IgD-negative memory B cell (primary cell): ENCODE results near the gene TTN. TPM values are rescaled to one million over a fixed set of nuclear protein-coding genes. Genes with fewer than 3 reads are reported as not detected.
"Not testable (repeated sequence)": the region's sequence is repeated elsewhere in the genome, so short reads cannot be mapped to it uniquely, and the experiment has no call there.

ENCODE experiments used
- H3K27ac Mint-ChIP-seq, 3 donors: one replicate each; pipeline ENCODE4 v1.8.0; 2020 to 2022; ENCODE audit warnings: mild to moderate bottlenecking in 3 of 3, mixed read lengths in 3 of 3, moderate library complexity in 1 of 3
- H3K27me3 Mint-ChIP-seq: one replicate; pipeline ENCODE4 v1.8.0; 2021; ENCODE audit warnings: mixed read lengths
- H3K36me3 Mint-ChIP-seq: one replicate; pipeline ENCODE4 v1.8.0; 2020; ENCODE audit warnings: mild to moderate bottlenecking, mixed read lengths
- H3K4me1 Mint-ChIP-seq, 3 donors: one replicate each; pipeline ENCODE4 v1.8.0; 2020 to 2022; ENCODE audit warnings: mixed read lengths in 3 of 3, mild to moderate bottlenecking in 1 of 3
- H3K4me3 Mint-ChIP-seq, 4 donors: one replicate each; pipeline ENCODE4 v1.8.0; 2020 to 2022; ENCODE audit warnings: mild to moderate bottlenecking in 4 of 4, mixed read lengths in 4 of 4, moderate library complexity in 3 of 4
- H3K9me3 Mint-ChIP-seq, 3 donors: one replicate each; pipeline ENCODE4 v1.8.0; 2020 to 2021; ENCODE audit warnings: mixed read lengths in 3 of 3, mild to moderate bottlenecking in 1 of 3
- polyA plus RNA-seq: library from polyadenylated mRNA; unstranded; fragments of 300-500 nt; fragmentation: Illumina TruSeq; gene quantifications from one replicate; pipeline ENCODE4 v1.2.3, GENCODE V29; 2021

The TTN gene
- polyA plus RNA-seq, 1 donor from 2014 or later, result 9.4 TPM

DNA sequence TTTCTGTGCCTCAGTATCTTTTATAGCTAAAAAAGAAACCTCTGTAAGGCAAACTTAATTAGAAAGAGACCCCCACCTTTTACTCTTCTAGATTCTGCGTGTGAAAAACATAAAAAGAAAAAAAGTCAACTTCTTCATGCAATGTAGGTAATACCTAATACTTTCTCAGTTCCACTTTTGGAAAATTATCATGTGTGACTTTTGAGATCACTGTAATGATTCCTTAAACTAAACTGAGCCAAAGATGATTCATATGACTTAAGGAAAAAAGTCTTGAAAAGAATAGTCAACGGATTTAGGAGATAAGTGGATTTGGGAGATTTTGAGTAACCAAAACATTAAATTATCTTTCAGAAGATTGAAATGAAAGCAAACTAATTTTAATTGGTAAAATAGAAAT is 278.0 kb downstream of the TTN start:
- H3K36me3 Mint-ChIP-seq, result peaks cover 6% of the 10 kb centered on the region
- peak overlapping the region in 2 of 4 donors; percentile 13 to 45 for H3K4me3 Mint-ChIP-seq
- H3K4me1 Mint-ChIP-seq, result peaks cover 24 to 34% (median 26%) of the 10 kb centered on the region in 3 donors
- H3K9me3 Mint-ChIP-seq, result no peaks in the 10 kb centered on the region
- no peaks in the 10 kb centered on the region for H3K27me3 Mint-ChIP-seq
- peak overlapping the region in 2 of 3 donors; percentile 16 to 72 for H3K27ac Mint-ChIP-seq

GRCh38 chr2:178528647-178529046 is 278.6 kb downstream of the TTN start:
- Mint-ChIP-seq H3K4me1 (peaks cover 24 to 37% (median 30%) of the 10 kb centered on the region in 3 donors), H3K27me3 (no peaks in the 10 kb centered on the region), H3K36me3 (peaks cover 6% of the 10 kb centered on the region), H3K27ac (peak overlapping the region in 2 of 3 donors; percentile 16 to 72), H3K9me3 (no peaks in the 10 kb centered on the region), H3K4me3 (no peak overlapping the region)

DNA sequence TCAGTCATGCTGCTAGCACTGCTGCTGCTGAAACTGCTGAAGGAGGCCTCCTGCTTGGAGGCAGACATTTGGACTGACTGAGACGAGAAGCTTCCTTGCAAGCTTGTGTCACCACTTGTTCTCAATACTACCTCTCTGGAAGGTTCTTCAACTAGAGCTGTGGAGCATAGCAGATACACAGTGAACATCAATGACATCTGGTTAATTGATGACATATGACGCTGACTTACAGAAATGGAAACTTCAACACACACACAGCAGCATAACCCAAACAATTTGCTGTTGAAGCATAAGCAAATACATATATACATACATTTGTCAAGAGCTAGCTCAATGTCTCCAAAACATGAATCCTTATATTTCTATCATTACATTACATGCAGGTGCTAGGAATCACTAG is 279.6 kb downstream of the TTN start:
- no peak overlapping the region for H3K4me3 Mint-ChIP-seq
- H3K36me3 Mint-ChIP-seq, result peaks cover 6% of the 10 kb centered on the region
- H3K27ac Mint-ChIP-seq, result no peak overlapping the region
- H3K27me3 Mint-ChIP-seq, result no peaks in the 10 kb centered on the region
- H3K9me3 Mint-ChIP-seq, result peaks cover 0 to 3% (median 0%) of the 10 kb centered on the region in 3 donors
- H3K4me1 Mint-ChIP-seq, result peaks cover 31 to 38% (median 37%) of the 10 kb centered on the region in 3 donors

GRCh38 chr2:178526256-178526655 is 281.0 kb downstream of the TTN start:
- H3K4me3 Mint-ChIP-seq, result peak overlapping the region in 1 of 4 donors; percentile 9
- H3K27ac Mint-ChIP-seq, result peak overlapping the region in 1 of 3 donors; percentile 83
- H3K9me3 Mint-ChIP-seq, result peaks cover 0 to 4% (median 0%) of the 10 kb centered on the region in 3 donors
- peaks cover 27 to 36% (median 35%) of the 10 kb centered on the region in 3 donors for H3K4me1 Mint-ChIP-seq
- H3K36me3 Mint-ChIP-seq, result peaks cover 9% of the 10 kb centered on the region
- no peaks in the 10 kb centered on the region for H3K27me3 Mint-ChIP-seq

DNA sequence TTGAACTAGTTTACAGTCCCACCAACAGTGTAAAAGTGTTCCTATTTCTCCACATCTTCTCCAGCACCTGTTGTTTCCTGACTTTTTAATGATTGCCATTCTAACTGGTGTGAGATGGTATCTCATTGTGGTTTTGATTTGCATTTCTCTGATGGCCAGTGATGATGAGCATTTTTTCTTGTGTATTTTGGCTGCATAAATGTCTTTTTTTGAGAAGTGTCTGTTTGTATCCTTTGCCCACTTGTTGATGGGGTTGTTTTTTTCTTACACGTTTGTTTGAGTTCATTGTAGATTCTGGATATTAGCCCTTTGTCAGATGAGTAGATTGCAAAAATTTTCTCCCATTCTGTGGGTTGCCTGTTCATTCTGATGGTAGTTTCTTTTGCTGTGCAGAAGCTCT is 281.8 kb downstream of the TTN start:
- peaks cover 20 to 28% (median 27%) of the 10 kb centered on the region in 3 donors for H3K4me1 Mint-ChIP-seq
- H3K4me3 Mint-ChIP-seq, H3K27ac Mint-ChIP-seq, H3K36me3 Mint-ChIP-seq, H3K27me3 Mint-ChIP-seq, H3K9me3 Mint-ChIP-seq: not testable (repeated sequence)

DNA sequence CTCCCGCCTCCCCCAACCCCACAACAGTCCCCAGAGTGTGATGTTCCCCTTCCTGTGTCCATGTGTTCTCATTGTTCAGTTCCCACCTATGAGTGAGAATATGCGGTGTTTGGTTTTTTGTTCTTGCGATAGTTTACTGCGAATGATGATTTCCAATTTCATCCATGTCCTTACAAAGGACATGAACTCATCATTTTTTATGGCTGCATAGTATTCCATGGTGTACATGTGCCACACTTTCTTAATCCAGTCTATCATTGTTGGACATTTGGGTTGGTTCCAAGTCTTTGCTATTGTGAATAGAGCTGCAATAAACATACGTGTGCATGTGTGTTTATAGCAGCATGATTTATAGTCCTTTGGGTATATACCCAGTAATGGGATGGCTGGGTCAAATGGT is 282.2 kb downstream of the TTN start:
- H3K27ac Mint-ChIP-seq, H3K27me3 Mint-ChIP-seq, H3K4me3 Mint-ChIP-seq, H3K36me3 Mint-ChIP-seq, H3K9me3 Mint-ChIP-seq: not testable (repeated sequence)
- H3K4me1 Mint-ChIP-seq, result peaks cover 17 to 25% (median 25%) of the 10 kb centered on the region in 3 donors

DNA sequence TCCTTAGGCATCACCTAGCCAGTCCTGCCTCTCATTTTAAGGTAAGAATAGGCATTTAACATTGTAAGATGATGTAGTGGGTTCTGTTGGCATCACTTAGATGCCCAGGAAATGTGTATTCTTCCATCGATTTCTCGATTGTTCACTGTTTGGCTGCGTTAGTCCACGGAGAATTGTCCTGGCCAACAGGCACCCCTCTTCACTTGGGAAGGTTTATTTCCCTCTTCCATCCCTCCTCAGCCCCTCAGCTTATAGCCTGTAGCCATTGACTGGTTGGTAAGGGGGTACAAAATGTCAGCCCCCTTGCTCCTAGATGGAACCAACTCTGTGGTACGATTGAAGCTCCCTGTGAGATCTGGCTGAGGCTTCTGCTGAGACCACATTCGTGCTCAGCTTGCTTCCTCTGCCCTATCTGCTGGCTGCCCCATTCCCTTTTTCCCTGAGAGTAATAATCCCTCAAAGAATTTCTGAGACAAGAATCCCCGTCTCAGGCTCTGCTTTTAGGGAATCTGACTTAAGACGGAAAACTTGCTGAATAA is 283.6 kb downstream of the TTN start:
- Mint-ChIP-seq H3K27me3 (no peaks in the 10 kb centered on the region), H3K36me3 (peaks cover 7% of the 10 kb centered on the region), H3K27ac (peak overlapping the region; percentile 16 to 95 (median 89)), H3K4me1 (peaks cover 11 to 17% (median 16%) of the 10 kb centered on the region in 3 donors), H3K9me3 (peaks cover 0 to 4% (median 0%) of the 10 kb centered on the region in 3 donors), H3K4me3 (peak overlapping the region; percentile 87 to 98 (median 94))

DNA sequence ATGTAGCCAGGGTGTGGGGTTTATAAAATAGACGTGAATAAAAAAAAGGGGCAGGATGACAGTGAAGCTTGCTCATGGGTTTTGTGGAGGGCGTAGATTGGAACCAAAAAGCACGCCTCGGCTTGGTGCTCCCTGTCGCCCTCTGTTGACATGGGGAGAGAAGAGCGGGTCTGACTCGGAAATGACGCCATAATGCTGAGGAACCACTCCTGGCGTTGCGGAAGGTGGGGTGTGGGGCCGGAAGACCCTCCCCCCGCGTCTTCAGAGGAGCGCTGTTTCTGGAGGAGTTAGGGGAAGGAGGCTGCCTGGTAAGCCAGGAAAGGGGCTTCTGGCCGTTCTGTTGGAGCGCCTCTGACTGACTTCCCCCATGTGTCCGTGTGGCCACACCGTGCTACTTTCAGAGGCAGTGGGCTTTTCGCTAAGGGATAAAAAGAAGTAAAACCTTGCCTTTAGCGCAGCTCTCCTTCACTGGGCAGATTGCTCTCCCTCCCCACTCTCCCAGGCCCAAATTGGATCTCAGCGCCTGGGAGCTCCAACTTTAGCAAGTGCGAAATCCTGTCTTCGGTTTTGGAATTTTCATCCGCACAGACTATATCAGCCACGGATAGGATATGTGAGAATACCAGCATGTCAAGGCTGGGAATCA is 284.1 kb downstream of the TTN start:
- H3K4me1 Mint-ChIP-seq, result peaks cover 10 to 17% (median 13%) of the 10 kb centered on the region in 3 donors
- H3K4me3 Mint-ChIP-seq, result peak overlapping the region; percentile 87 to 98 (median 94)
- peaks cover 7% of the 10 kb centered on the region for H3K36me3 Mint-ChIP-seq
- H3K27me3 Mint-ChIP-seq, result no peaks in the 10 kb centered on the region
- peak overlapping the region; percentile 16 to 95 (median 89) for H3K27ac Mint-ChIP-seq
- H3K9me3 Mint-ChIP-seq, result peaks cover 0 to 4% (median 0%) of the 10 kb centered on the region in 3 donors

DNA sequence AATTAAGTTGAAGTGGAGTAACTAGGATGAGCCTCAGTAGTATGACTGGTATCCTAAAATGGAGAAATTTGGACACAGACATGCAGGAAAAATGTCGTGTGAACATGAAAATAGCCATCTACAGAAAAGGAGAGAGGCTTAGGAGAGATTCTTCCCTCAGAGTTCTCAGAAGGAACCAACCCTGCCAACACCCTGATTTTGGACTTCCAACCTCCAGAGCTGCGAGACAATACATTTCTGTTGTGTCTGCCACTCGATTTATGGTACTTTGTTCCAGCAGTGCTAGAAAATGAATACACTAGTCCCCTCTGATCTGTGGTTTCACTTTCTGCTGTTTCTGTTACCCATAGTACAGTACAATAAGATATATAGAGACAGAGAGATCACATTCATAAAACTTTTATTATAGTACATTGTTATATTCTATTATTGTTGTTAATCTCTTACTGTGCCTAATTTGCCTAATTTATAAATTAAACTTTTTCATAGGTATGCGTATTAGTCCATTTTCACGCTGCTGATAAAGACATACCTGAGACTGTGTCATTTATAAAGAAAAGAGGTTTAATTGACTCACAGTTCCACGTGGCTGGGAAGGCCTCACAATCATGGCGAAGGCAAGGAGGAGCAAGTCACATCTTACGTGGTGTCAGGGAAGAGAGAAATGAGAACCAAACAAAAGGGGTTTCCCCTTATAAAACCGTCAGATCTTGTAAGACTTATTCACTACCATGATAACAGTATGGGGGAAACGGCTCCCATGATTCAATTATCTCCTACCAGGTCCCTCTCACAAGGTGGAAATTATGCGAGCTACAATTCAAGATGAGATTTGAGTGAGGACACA is 285.7 kb downstream of the TTN start:
- no peaks in the 10 kb centered on the region for H3K27me3 Mint-ChIP-seq
- H3K27ac Mint-ChIP-seq, result peak overlapping the region in 1 of 3 donors; percentile 18
- peaks cover 9% of the 10 kb centered on the region for H3K36me3 Mint-ChIP-seq
- H3K4me3 Mint-ChIP-seq, result peak overlapping the region in 2 of 4 donors; percentile 14 to 71
- peaks cover 0 to 4% (median 0%) of the 10 kb centered on the region in 3 donors for H3K9me3 Mint-ChIP-seq
- H3K4me1 Mint-ChIP-seq, result peaks cover 8 to 17% (median 11%) of the 10 kb centered on the region in 3 donors

DNA sequence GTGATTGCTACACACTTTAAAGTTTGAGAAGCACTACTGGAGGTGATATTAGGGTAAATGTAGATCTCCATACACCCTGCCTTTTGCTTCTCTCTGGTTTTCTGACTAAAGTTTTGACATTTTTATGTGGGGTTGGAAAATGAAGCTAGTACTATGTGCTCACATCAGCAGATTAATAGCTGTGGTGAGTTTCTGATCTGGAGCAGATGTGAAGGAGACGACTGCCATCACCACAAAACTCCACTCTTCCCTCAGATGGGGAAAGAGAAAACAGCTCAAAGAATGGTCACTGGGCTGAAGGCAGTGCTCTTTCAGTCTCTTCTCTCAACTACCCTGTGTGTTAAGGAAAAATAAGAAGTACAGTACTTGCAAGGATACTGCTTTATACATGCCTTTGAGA is 289.7 kb downstream of the TTN start:
- no peak overlapping the region for H3K4me3 Mint-ChIP-seq
- H3K27me3 Mint-ChIP-seq, result no peaks in the 10 kb centered on the region
- peaks cover 8% of the 10 kb centered on the region for H3K36me3 Mint-ChIP-seq
- no peak overlapping the region for H3K27ac Mint-ChIP-seq
- H3K4me1 Mint-ChIP-seq, result peaks cover 0 to 3% (median under 1%) of the 10 kb centered on the region in 3 donors
- no peaks in the 10 kb centered on the region for H3K9me3 Mint-ChIP-seq

- Mint-ChIP-seq H3K36me3 (peaks cover 8% of the 10 kb centered on the region), H3K9me3 (no peaks in the 10 kb centered on the region), H3K4me1 (no peaks in the 10 kb centered on the region), H3K27me3 (no peaks in the 10 kb centered on the region), H3K27ac (peak overlapping the region in 1 of 3 donors; percentile 35), H3K4me3 (no peak overlapping the region)
Measured at GRCh38 chr2:178514664-178515063, 292.6 kb downstream of the TTN start.

DNA sequence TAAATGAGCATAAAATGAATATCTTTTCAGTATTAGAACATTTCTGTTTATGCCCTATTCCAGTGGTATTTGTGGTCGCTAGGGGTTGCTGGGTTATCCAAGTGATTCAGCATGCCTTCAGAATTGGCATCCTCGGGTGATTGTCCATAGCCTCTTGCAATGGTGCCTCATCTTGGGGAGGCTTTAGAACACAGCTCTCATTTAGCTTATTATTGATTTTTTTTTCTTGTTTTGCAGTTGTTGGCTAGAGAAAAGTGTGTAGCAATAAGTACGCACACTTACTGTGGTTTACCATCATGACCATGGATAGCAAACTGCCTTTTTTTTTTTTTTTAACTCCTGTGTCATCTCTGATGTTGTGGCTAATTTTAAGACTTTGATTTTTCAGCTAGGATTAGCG is 293.3 kb downstream of the TTN start:
- H3K4me1 Mint-ChIP-seq, result no peaks in the 10 kb centered on the region
- H3K9me3 Mint-ChIP-seq, result no peaks in the 10 kb centered on the region
- H3K27ac Mint-ChIP-seq, result peak overlapping the region in 1 of 3 donors; percentile 25
- H3K27me3 Mint-ChIP-seq, result no peaks in the 10 kb centered on the region
- H3K36me3 Mint-ChIP-seq, result peaks cover 8% of the 10 kb centered on the region
- H3K4me3 Mint-ChIP-seq, result no peak overlapping the region

DNA sequence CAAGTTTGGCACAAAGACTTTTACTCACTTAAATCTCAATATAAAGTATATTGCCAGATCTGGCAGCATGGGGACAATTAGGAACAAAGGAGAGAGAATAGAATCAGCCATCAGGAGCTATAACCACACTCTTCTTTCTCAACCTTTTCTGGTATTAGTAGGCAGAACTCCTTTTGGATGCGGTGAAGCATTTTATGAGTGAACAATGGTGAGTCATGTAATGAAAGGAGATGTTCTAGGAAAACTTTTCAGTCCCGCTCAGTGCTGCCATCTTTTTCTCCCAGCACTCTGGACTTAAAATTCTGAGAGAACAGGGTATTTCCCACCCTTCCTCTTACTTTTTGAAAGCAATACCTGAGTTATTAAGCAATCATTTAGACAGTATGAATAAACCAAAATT is 294.7 kb downstream of the TTN start:
- no peak overlapping the region for H3K4me3 Mint-ChIP-seq
- H3K9me3 Mint-ChIP-seq, result no peaks in the 10 kb centered on the region
- H3K4me1 Mint-ChIP-seq, result no peaks in the 10 kb centered on the region
- H3K36me3 Mint-ChIP-seq, result peaks cover 5% of the 10 kb centered on the region
- H3K27ac Mint-ChIP-seq, result no peak overlapping the region
- no peaks in the 10 kb centered on the region for H3K27me3 Mint-ChIP-seq

GRCh38 chr2:178510384-178510783 is 296.8 kb downstream of the TTN start:
- Mint-ChIP-seq H3K4me1 (no peaks in the 10 kb centered on the region), H3K9me3 (no peaks in the 10 kb centered on the region), H3K4me3 (no peak overlapping the region), H3K36me3 (peaks cover 5% of the 10 kb centered on the region), H3K27ac (no peak overlapping the region), H3K27me3 (no peaks in the 10 kb centered on the region)

DNA sequence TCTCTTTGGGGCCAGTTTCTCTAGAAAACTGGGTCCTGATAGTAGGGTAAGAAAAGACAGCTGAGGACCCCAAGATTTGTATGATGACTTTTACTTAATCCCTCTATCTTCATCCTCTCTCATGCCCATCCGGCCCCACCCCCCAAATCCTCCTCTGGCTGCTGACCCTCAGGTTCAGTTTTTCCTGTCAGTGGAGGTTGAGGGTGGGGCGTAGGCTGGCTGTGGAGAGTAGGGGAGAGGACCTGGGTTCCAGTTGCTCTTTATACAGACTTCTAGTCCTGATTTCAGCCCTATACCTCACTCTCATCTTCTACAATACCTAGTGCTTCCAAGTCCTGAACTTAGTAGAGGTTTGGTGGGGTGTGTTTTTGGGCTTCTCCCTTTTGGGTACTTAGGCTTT is 298.6 kb downstream of the TTN start:
- H3K9me3 Mint-ChIP-seq, result no peaks in the 10 kb centered on the region
- peaks cover 5% of the 10 kb centered on the region for H3K36me3 Mint-ChIP-seq
- H3K27me3 Mint-ChIP-seq, result no peaks in the 10 kb centered on the region
- H3K4me1 Mint-ChIP-seq, result no peaks in the 10 kb centered on the region
- H3K27ac Mint-ChIP-seq, result no peak overlapping the region
- no peak overlapping the region for H3K4me3 Mint-ChIP-seq
